ENCODE measurements around the gene FIBCD1. TPM values are rescaled to one million over a fixed set of nuclear protein-coding genes. Genes with fewer than 3 reads are reported as not detected.

FIBCD1 gene
- total RNA-seq, 1 donor from 2014 or later: 0.66 TPM

- Mint-ChIP-seq H3K27ac (ENCODE audit: unreplicated experiment) (no peak overlapping the region), H3K27me3 (ENCODE audit: low read depth, unreplicated experiment) (peaks cover 47% of the 10 kb centered on the region), H3K4me1 (ENCODE audit: low read depth, unreplicated experiment) (no peaks in the 10 kb centered on the region), H3K36me3 (ENCODE audit: low read depth, unreplicated experiment) (no peaks in the 10 kb centered on the region), H3K9me3 (ENCODE audit: unreplicated experiment) (peaks cover 4% of the 10 kb centered on the region), H3K4me3 (ENCODE audit: unreplicated experiment) (no peak overlapping the region)
- H3K4me3 ChIP-seq (ENCODE audit: insufficient read depth, low read depth, low read length): no peak overlapping the region
- H4K20me1 ChIP-seq (ENCODE audit: insufficient read depth, low read length): no peaks in the 10 kb centered on the region
- H3K79me2 ChIP-seq (ENCODE audit: insufficient read depth, low read length): no peaks in the 10 kb centered on the region
- no peak overlapping the region for H2AFZ ChIP-seq (ENCODE audit: low read depth, low read length)
- TF ChIP-seq CTCF (IDR thresholded peaks at IDR 0.05; ENCODE audit: insufficient read depth, low read depth, low read length): no peak
- no peak for TF ChIP-seq EZH2 (IDR thresholded peaks at IDR 0.05; ENCODE audit: insufficient read depth, low read length)
- no peak overlapping the region for H3K9ac ChIP-seq (ENCODE audit: low read length)
- no peak overlapping the region for H3K4me2 ChIP-seq (ENCODE audit: low read length)
- no peaks in the 10 kb centered on the region for H3K4me1 ChIP-seq (ENCODE audit: insufficient read depth, low read length)
- no peak for FAIRE-seq
- no peaks in the 10 kb centered on the region for H3K36me3 ChIP-seq (ENCODE audit: insufficient read depth, low read length)
- H3K27ac ChIP-seq (ENCODE audit: low read depth, low read length): no peak overlapping the region
- no peak for DNase-seq (ENCODE audit: low read depth)
- H3K9me3 ChIP-seq (ENCODE audit: insufficient read depth, low read depth, low read length): no peaks in the 10 kb centered on the region
- H3K27me3 ChIP-seq (ENCODE audit: insufficient read depth, low read length): peaks cover 22% of the 10 kb centered on the region
These were observed 48.8 kb upstream of the FIBCD1 start for GRCh38 chr9:130987738-130988399.

- Histone ChIP-seq H3K36me3 (ENCODE audit: insufficient read depth, low read length) (no peaks in the 10 kb centered on the region), H3K27ac (ENCODE audit: low read depth, low read length) (no peak overlapping the region), H3K4me3 (ENCODE audit: insufficient read depth, low read depth, low read length) (no peak overlapping the region), H3K4me1 (ENCODE audit: insufficient read depth, low read length) (no peaks in the 10 kb centered on the region), H3K27me3 (ENCODE audit: insufficient read depth, low read length) (peaks cover 22% of the 10 kb centered on the region), H3K9me3 (ENCODE audit: insufficient read depth, low read depth, low read length) (no peaks in the 10 kb centered on the region), H3K9ac (ENCODE audit: low read length) (no peak overlapping the region), H4K20me1 (ENCODE audit: insufficient read depth, low read length) (no peaks in the 10 kb centered on the region), H3K4me2 (ENCODE audit: low read length) (no peak overlapping the region), H3K79me2 (ENCODE audit: insufficient read depth, low read length) (no peaks in the 10 kb centered on the region), H2AFZ (ENCODE audit: low read depth, low read length) (no peak overlapping the region)
- H3K27me3 Mint-ChIP-seq (ENCODE audit: low read depth, unreplicated experiment): peaks cover 47% of the 10 kb centered on the region
- TF ChIP-seq CTCF (IDR thresholded peaks at IDR 0.05; ENCODE audit: insufficient read depth, low read depth, low read length): no peak
- TF ChIP-seq EZH2 (IDR thresholded peaks at IDR 0.05; ENCODE audit: insufficient read depth, low read length): no peak
- H3K36me3 Mint-ChIP-seq (ENCODE audit: low read depth, unreplicated experiment): no peaks in the 10 kb centered on the region
- DNase-seq (ENCODE audit: low read depth) (no peak), FAIRE-seq (no peak)
- no peak overlapping the region for H3K27ac Mint-ChIP-seq (ENCODE audit: unreplicated experiment)
- H3K4me1 Mint-ChIP-seq (ENCODE audit: low read depth, unreplicated experiment): no peaks in the 10 kb centered on the region
- H3K9me3 Mint-ChIP-seq (ENCODE audit: unreplicated experiment): peaks cover 4% of the 10 kb centered on the region
- H3K4me3 Mint-ChIP-seq (ENCODE audit: unreplicated experiment): no peak overlapping the region
These were observed 48.0 kb upstream of the FIBCD1 start for GRCh38 chr9:130987054-130987453.

GRCh38 chr9:130986356-130986965 lies 47.4 kb upstream of the FIBCD1 start:
- Histone ChIP-seq H2AFZ (ENCODE audit: low read depth, low read length) (no peak overlapping the region), H3K4me1 (ENCODE audit: insufficient read depth, low read length) (no peaks in the 10 kb centered on the region), H3K36me3 (ENCODE audit: insufficient read depth, low read length) (no peaks in the 10 kb centered on the region), H3K4me2 (ENCODE audit: low read length) (no peak overlapping the region), H3K9ac (ENCODE audit: low read length) (no peak overlapping the region), H4K20me1 (ENCODE audit: insufficient read depth, low read length) (no peaks in the 10 kb centered on the region), H3K27ac (ENCODE audit: low read depth, low read length) (no peak overlapping the region), H3K27me3 (ENCODE audit: insufficient read depth, low read length) (peaks cover 22% of the 10 kb centered on the region), H3K79me2 (ENCODE audit: insufficient read depth, low read length) (no peaks in the 10 kb centered on the region), H3K4me3 (ENCODE audit: insufficient read depth, low read depth, low read length) (no peak overlapping the region), H3K9me3 (ENCODE audit: insufficient read depth, low read depth, low read length) (no peaks in the 10 kb centered on the region)
- peaks cover 4% of the 10 kb centered on the region for H3K9me3 Mint-ChIP-seq (ENCODE audit: unreplicated experiment)
- FAIRE-seq (no peak), DNase-seq (ENCODE audit: low read depth) (no peak)
- H3K4me1 Mint-ChIP-seq (ENCODE audit: low read depth, unreplicated experiment): no peaks in the 10 kb centered on the region
- H3K27me3 Mint-ChIP-seq (ENCODE audit: low read depth, unreplicated experiment): peaks cover 46% of the 10 kb centered on the region
- H3K4me3 Mint-ChIP-seq (ENCODE audit: unreplicated experiment): no peak overlapping the region
- no peak for TF ChIP-seq CTCF (IDR thresholded peaks at IDR 0.05; ENCODE audit: insufficient read depth, low read depth, low read length)
- H3K27ac Mint-ChIP-seq (ENCODE audit: unreplicated experiment): no peak overlapping the region
- H3K36me3 Mint-ChIP-seq (ENCODE audit: low read depth, unreplicated experiment): no peaks in the 10 kb centered on the region

Data from astrocyte (in vitro differentiated cells and primary cell).